NB4 (cell line): Measurements from ENCODE around the gene SVOP.

ENCODE experiments used
- CTCF ChIP-seq: IDR thresholded peaks from one replicate; pipeline ENCODE4 v1.5.1; 2012; ENCODE audit warnings: low read depth, low read length
- MYC ChIP-seq: IDR thresholded peaks from 2 replicates; pipeline ENCODE4 v1.6.1; 2011; ENCODE audit warnings: low read depth, low read length
- POLR2A ChIP-seq: IDR thresholded peaks from 2 replicates; pipeline ENCODE4 v1.6.1; 2011; ENCODE audit warnings: mild to moderate bottlenecking; ENCODE audit not compliant: insufficient read length; ENCODE audit errors: extremely low read depth

- TF ChIP-seq POLR2A (no peak), CTCF (no peak), MYC (no peak)
Observed at GRCh38 chr12:108964371-108965352, 56.2 kb downstream of the SVOP start.
